ENCODE results near the gene KCTD17.

- TF ChIP-seq CTCF (IDR thresholded peaks at IDR 0.05) (no peak), ZFX (IDR thresholded peaks at IDR 0.05; ENCODE audit: borderline replicate concordance) (no peak)
These were observed 27.0 kb upstream of the KCTD17 start for GRCh38 chr22:37024339-37025157.

Measured in 22Rv1 (cell line).